Measurements from ENCODE around the gene L3MBTL3. TPM values are rescaled to one million over a fixed set of nuclear protein-coding genes. Genes with fewer than 3 reads are reported as not detected.

L3MBTL3 gene
- total RNA-seq, 1 donor from 2014 or later = 22.2 TPM

DNA sequence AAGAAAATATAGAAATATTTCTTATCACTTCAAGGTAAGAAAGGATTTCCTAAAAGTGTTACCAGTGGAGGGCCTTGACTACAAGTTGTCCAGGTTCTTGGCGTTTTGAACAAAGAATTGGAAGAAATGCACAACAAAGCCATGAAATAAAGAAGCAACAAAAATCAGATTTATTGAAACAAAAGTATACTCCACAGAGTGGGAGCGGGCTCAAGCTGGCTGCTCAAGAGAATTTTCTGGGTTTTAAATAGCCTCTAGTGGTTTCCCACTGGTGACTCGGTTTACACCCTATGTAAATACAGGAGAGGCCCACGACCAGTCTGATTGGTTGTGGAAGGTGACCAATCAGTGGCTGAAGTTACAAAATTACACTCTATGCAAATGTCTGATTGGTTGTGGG is 140.2 kb downstream of the L3MBTL3 start:
- Histone ChIP-seq H2AFZ (ENCODE audit: low read depth, low read length) (no peak overlapping the region), H4K20me1 (ENCODE audit: insufficient read depth, low read length) (no peaks in the 10 kb centered on the region), H3K9me3 (ENCODE audit: insufficient read depth, low read depth, low read length) (no peaks in the 10 kb centered on the region), H3K27ac (ENCODE audit: low read depth, low read length) (no peak overlapping the region), H3K79me2 (ENCODE audit: insufficient read depth, low read length) (no peaks in the 10 kb centered on the region), H3K4me2 (ENCODE audit: low read length) (no peak overlapping the region), H3K4me1 (ENCODE audit: insufficient read depth, low read length) (no peaks in the 10 kb centered on the region), H3K9ac (ENCODE audit: low read length) (no peak overlapping the region), H3K27me3 (ENCODE audit: insufficient read depth, low read length) (no peaks in the 10 kb centered on the region), H3K4me3 (ENCODE audit: insufficient read depth, low read depth, low read length) (no peak overlapping the region), H3K36me3 (ENCODE audit: insufficient read depth, low read length) (no peaks in the 10 kb centered on the region)
- no peaks in the 10 kb centered on the region for H3K27me3 Mint-ChIP-seq (ENCODE audit: low read depth, unreplicated experiment)
- no peak overlapping the region for H3K27ac Mint-ChIP-seq (ENCODE audit: unreplicated experiment)
- no peaks in the 10 kb centered on the region for H3K36me3 Mint-ChIP-seq (ENCODE audit: low read depth, unreplicated experiment)
- FAIRE-seq (no peak), DNase-seq (ENCODE audit: low read depth) (no peak)
- peaks cover 6% of the 10 kb centered on the region for H3K9me3 Mint-ChIP-seq (ENCODE audit: unreplicated experiment)
- H3K4me1 Mint-ChIP-seq (ENCODE audit: low read depth, unreplicated experiment) = no peaks in the 10 kb centered on the region
- H3K4me3 Mint-ChIP-seq (ENCODE audit: unreplicated experiment) = no peak overlapping the region
- TF ChIP-seq, protein P1, sequence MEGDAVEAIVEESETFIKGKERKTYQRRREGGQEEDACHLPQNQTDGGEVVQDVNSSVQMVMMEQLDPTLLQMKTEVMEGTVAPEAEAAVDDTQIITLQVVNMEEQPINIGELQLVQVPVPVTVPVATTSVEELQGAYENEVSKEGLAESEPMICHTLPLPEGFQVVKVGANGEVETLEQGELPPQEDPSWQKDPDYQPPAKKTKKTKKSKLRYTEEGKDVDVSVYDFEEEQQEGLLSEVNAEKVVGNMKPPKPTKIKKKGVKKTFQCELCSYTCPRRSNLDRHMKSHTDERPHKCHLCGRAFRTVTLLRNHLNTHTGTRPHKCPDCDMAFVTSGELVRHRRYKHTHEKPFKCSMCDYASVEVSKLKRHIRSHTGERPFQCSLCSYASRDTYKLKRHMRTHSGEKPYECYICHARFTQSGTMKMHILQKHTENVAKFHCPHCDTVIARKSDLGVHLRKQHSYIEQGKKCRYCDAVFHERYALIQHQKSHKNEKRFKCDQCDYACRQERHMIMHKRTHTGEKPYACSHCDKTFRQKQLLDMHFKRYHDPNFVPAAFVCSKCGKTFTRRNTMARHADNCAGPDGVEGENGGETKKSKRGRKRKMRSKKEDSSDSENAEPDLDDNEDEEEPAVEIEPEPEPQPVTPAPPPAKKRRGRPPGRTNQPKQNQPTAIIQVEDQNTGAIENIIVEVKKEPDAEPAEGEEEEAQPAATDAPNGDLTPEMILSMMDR (IDR thresholded peaks at IDR 0.05; ENCODE audit: insufficient read depth, low read depth, low read length) = no peak
- TF ChIP-seq EZH2 (IDR thresholded peaks at IDR 0.05; ENCODE audit: insufficient read depth, low read length) = no peak

DNA sequence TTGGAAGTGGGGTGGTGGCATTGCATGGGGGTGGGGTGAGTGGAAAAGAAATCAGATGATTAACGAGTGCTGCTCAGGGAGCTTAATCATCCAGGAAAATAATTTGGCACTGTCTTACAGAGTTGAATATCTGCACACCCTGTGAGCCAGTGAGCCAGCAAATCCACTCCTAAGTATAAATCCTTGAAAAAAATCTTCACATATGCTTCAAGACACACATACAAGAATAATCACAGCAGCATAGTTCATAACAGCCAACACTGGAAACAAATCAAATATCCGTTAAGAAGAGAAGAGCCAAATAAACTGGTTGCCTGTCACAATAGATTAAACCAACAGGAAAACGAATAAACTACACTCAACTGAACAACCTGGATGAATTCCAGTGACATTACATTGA is 141.6 kb downstream of the L3MBTL3 start:
- TF ChIP-seq, protein P1 (IDR thresholded peaks at IDR 0.05; ENCODE audit: insufficient read depth, low read depth, low read length) = no peak
- TF ChIP-seq EZH2 (IDR thresholded peaks at IDR 0.05; ENCODE audit: insufficient read depth, low read length) = no peak
- H3K9me3 Mint-ChIP-seq (ENCODE audit: unreplicated experiment) = peaks cover 6% of the 10 kb centered on the region
- Histone ChIP-seq H3K27me3 (ENCODE audit: insufficient read depth, low read length) (no peaks in the 10 kb centered on the region), H3K27ac (ENCODE audit: low read depth, low read length) (no peak overlapping the region), H2AFZ (ENCODE audit: low read depth, low read length) (no peak overlapping the region), H3K4me3 (ENCODE audit: insufficient read depth, low read depth, low read length) (no peak overlapping the region), H3K79me2 (ENCODE audit: insufficient read depth, low read length) (no peaks in the 10 kb centered on the region), H3K9ac (ENCODE audit: low read length) (no peak overlapping the region), H3K9me3 (ENCODE audit: insufficient read depth, low read depth, low read length) (no peaks in the 10 kb centered on the region), H4K20me1 (ENCODE audit: insufficient read depth, low read length) (no peaks in the 10 kb centered on the region), H3K4me2 (ENCODE audit: low read length) (no peak overlapping the region), H3K36me3 (ENCODE audit: insufficient read depth, low read length) (no peaks in the 10 kb centered on the region), H3K4me1 (ENCODE audit: insufficient read depth, low read length) (no peaks in the 10 kb centered on the region)
- DNase-seq (ENCODE audit: low read depth) (peak; percentile 65), FAIRE-seq (no peak)
- no peak overlapping the region for H3K27ac Mint-ChIP-seq (ENCODE audit: unreplicated experiment)
- no peaks in the 10 kb centered on the region for H3K36me3 Mint-ChIP-seq (ENCODE audit: low read depth, unreplicated experiment)
- H3K27me3 Mint-ChIP-seq (ENCODE audit: low read depth, unreplicated experiment) = no peaks in the 10 kb centered on the region
- no peak overlapping the region for H3K4me3 Mint-ChIP-seq (ENCODE audit: unreplicated experiment)
- no peaks in the 10 kb centered on the region for H3K4me1 Mint-ChIP-seq (ENCODE audit: low read depth, unreplicated experiment)

DNA sequence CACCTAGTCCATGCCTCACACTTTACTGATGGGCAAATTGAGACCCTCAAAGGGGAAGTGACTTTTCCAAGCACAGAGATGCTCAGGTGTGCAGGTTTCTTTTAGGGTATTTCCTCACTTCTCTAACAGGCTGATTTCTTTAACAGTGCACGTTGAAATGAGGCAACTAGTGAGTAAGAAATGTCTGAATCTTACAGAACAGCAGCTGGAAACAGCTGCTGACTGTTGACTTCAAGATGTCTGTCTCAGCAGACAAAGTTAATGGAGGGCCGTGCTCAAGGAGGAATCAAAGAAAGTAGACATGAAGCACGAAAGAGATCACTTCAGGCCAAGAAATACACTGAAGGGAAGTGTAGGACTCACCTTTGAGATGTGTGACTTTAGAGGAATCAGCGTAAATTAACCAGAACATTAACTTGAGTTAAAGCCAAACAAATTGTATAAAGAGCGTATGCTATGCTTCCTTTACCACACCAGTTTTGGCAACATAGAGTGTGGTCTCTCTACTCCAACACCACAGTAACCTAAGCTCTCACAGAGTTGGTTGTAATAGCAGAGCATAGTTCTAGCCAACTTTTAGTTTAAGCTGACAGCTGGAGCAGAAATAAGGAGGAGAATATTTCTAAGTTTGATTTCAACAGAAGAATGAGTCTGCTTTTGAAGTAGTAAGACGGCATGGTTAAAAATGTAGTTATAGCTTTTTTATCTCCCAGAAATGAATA is 143.5 kb downstream of the L3MBTL3 start:
- H3K9me3 ChIP-seq (ENCODE audit: insufficient read depth, low read depth, low read length) = no peaks in the 10 kb centered on the region
- H3K4me3 ChIP-seq (ENCODE audit: insufficient read depth, low read depth, low read length) = no peak overlapping the region
- no peaks in the 10 kb centered on the region for H4K20me1 ChIP-seq (ENCODE audit: insufficient read depth, low read length)
- no peaks in the 10 kb centered on the region for H3K36me3 Mint-ChIP-seq (ENCODE audit: low read depth, unreplicated experiment)
- FAIRE-seq (no peak), DNase-seq (ENCODE audit: low read depth) (peak; percentile 80)
- no peaks in the 10 kb centered on the region for H3K36me3 ChIP-seq (ENCODE audit: insufficient read depth, low read length)
- no peaks in the 10 kb centered on the region for H3K79me2 ChIP-seq (ENCODE audit: insufficient read depth, low read length)
- H3K4me1 ChIP-seq (ENCODE audit: insufficient read depth, low read length) = no peaks in the 10 kb centered on the region
- H3K27ac ChIP-seq (ENCODE audit: low read depth, low read length) = no peak overlapping the region
- H3K27me3 ChIP-seq (ENCODE audit: insufficient read depth, low read length) = no peaks in the 10 kb centered on the region
- no peaks in the 10 kb centered on the region for H3K27me3 Mint-ChIP-seq (ENCODE audit: low read depth, unreplicated experiment)
- TF ChIP-seq, protein P1 (IDR thresholded peaks at IDR 0.05; ENCODE audit: insufficient read depth, low read depth, low read length) = no peak
- no peak for TF ChIP-seq EZH2 (IDR thresholded peaks at IDR 0.05; ENCODE audit: insufficient read depth, low read length)
- no peak overlapping the region for H2AFZ ChIP-seq (ENCODE audit: low read depth, low read length)
- no peaks in the 10 kb centered on the region for H3K4me1 Mint-ChIP-seq (ENCODE audit: low read depth, unreplicated experiment)
- no peak overlapping the region for H3K4me3 Mint-ChIP-seq (ENCODE audit: unreplicated experiment)
- peaks cover 6% of the 10 kb centered on the region for H3K9me3 Mint-ChIP-seq (ENCODE audit: unreplicated experiment)
- no peak overlapping the region for H3K27ac Mint-ChIP-seq (ENCODE audit: unreplicated experiment)
- H3K9ac ChIP-seq (ENCODE audit: low read length) = no peak overlapping the region
- H3K4me2 ChIP-seq (ENCODE audit: low read length) = no peak overlapping the region

All from astrocyte (in vitro differentiated cells and primary cell).